Adrenal gland (tissue), 5 donors: ENCODE data around the gene PEAK1.

Experiments
- POLR2A ChIP-seq, 2 donors: fragments of 450-650 bp; IDR thresholded peaks; one replicate each; pipeline ENCODE4 v1.6.1; 2017; ENCODE audit warnings: antibody characterized with exemption in 2 of 2, mild to moderate bottlenecking in 2 of 2, moderate library complexity in 1 of 2
- TF ChIP-seq, protein P1 (sequence below), 6 experiments: fragments of 450-650 bp in 4 of 6; fragments of 200-600 bp in 2 of 6; sonication (generic) in 1 of 6; IDR thresholded peaks; 1 replicate in 5 of 6; 2 replicates in 1 of 6; pipeline versions ENCODE4 v1.5.1 to v1.8.0; 2016 to 2021; ENCODE audit warnings: antibody characterized with exemption in 6 of 6, mild to moderate bottlenecking in 2 of 6, moderate library complexity in 1 of 6
- donor health status: DM: no; HTN: no; CAD: no.

- TF ChIP-seq, protein P1, sequence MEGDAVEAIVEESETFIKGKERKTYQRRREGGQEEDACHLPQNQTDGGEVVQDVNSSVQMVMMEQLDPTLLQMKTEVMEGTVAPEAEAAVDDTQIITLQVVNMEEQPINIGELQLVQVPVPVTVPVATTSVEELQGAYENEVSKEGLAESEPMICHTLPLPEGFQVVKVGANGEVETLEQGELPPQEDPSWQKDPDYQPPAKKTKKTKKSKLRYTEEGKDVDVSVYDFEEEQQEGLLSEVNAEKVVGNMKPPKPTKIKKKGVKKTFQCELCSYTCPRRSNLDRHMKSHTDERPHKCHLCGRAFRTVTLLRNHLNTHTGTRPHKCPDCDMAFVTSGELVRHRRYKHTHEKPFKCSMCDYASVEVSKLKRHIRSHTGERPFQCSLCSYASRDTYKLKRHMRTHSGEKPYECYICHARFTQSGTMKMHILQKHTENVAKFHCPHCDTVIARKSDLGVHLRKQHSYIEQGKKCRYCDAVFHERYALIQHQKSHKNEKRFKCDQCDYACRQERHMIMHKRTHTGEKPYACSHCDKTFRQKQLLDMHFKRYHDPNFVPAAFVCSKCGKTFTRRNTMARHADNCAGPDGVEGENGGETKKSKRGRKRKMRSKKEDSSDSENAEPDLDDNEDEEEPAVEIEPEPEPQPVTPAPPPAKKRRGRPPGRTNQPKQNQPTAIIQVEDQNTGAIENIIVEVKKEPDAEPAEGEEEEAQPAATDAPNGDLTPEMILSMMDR (IDR thresholded peaks at IDR 0.05): no peak
- TF ChIP-seq POLR2A (IDR thresholded peaks at IDR 0.05): no peak
Measured at GRCh38 chr15:77291107-77291506, 128.8 kb downstream of the PEAK1 start.
